ENCODE results near the gene COPG1. TPM values are rescaled to one million over a fixed set of nuclear protein-coding genes. Genes with fewer than 3 reads are reported as not detected.
A peak's percentile ranks its signal among the peaks of the same experiment; 100 is the strongest.

Gene COPG1
- total and polyA plus RNA-seq, 2 of the 13 experiments (the other 11 are each of a cell fraction or from before 2014, with no cell fraction given): 98.6 to 166 TPM

GRCh38 chr3:129224984-129225393 is 24.4 kb upstream of the COPG1 start (continued):
- TF ChIP-seq ZNF552 (CRISPR knock-in tag; IDR thresholded peaks at IDR 0.05; ENCODE audit: borderline replicate concordance) (no peak), HNF4A (CRISPR knock-in tag; IDR thresholded peaks at IDR 0.05) (peak; percentile 97), ZNF18 (CRISPR knock-in tag; IDR thresholded peaks at IDR 0.05; ENCODE audit: insufficient replicate concordance) (peak; percentile 46), HDAC1 (CRISPR knock-in tag; IDR thresholded peaks at IDR 0.05) (peak; percentile 65), EP300 (IDR thresholded peaks at IDR 0.05; ENCODE audit: low read depth in 2 of 2, low read length in 2 of 2) (peak in 1 of 2 experiments; percentile 73; a peak in 3 of 4 replicates), EP300 (CRISPR knock-in tag; IDR thresholded peaks at IDR 0.05; ENCODE audit: borderline replicate concordance) (0 out of 2 replicates have a peak, but pooled peaks have one; percentile 33), MED1 (CRISPR knock-in tag; IDR thresholded peaks at IDR 0.05) (peak; percentile 51), POGZ (CRISPR knock-in tag; IDR thresholded peaks at IDR 0.05) (peak; percentile 39; the same call in 1 of the 2 replicates), PLSCR1 (CRISPR knock-in tag; IDR thresholded peaks at IDR 0.05; ENCODE audit: borderline replicate concordance) (no peak), ZNF138 (CRISPR knock-in tag; IDR thresholded peaks at IDR 0.05; ENCODE audit: low read depth) (no peak), KDM5A (IDR thresholded peaks at IDR 0.05; ENCODE audit: borderline replicate concordance, low read length) (peak; percentile 32; the same call in 1 of the 2 replicates), HIVEP1 (CRISPR knock-in tag; IDR thresholded peaks at IDR 0.05) (no peak), CTCF (CRISPR knock-in tag; IDR thresholded peaks at IDR 0.05) (peak; percentile 26; the same call in 1 of the 2 replicates), DPF2 (CRISPR knock-in tag; IDR thresholded peaks at IDR 0.05; ENCODE audit: borderline replicate concordance, low read depth) (peak; percentile 81), ZNF614 (CRISPR knock-in tag; IDR thresholded peaks at IDR 0.05; ENCODE audit: borderline replicate concordance) (peak; percentile 100), TEAD3 (CRISPR knock-in tag; optimal IDR thresholded peaks at IDR 0.05; ENCODE audit: borderline replicate concordance) (peak; percentile 80), KDM2A (CRISPR knock-in tag; IDR thresholded peaks at IDR 0.05; ENCODE audit: borderline replicate concordance, low read depth) (peak; percentile 46; the same call in 1 of the 2 replicates), HMGXB4 (CRISPR knock-in tag; IDR thresholded peaks at IDR 0.05; ENCODE audit: borderline replicate concordance in 1 of 2, low read depth in 1 of 2) (peak; percentile 29 to 51; a peak in 2 of 4 replicates), ZNF121 (CRISPR knock-in tag; IDR thresholded peaks at IDR 0.05) (no peak), ZFP91 (CRISPR knock-in tag; IDR thresholded peaks at IDR 0.05; ENCODE audit: borderline replicate concordance) (0 out of 2 replicates have a peak, but pooled peaks have one; percentile 17), ZNF644 (CRISPR knock-in tag; IDR thresholded peaks at IDR 0.05; ENCODE audit: low read depth) (peak; percentile 60; the same call in 1 of the 2 replicates)
